Brain microvascular endothelial cell (primary cell): Measurements from ENCODE around the gene MISP.

Source experiments
- DNase-seq: peaks from one replicate; pipeline ENCODE4 v3.0.0-alpha.2; 2020
- H3K27ac ChIP-seq: fragments of 250-450 bp; sonication (Bioruptor Pico); 2 replicates; pipeline ENCODE4 v1.5.1; 2020; ENCODE audit warnings: mild to moderate bottlenecking, moderate library complexity
- H3K27me3 ChIP-seq: fragments of 250-450 bp; sonication (Bioruptor Pico); replicated peaks from 2 replicates; pipeline ENCODE4 v1.5.1; 2020; ENCODE audit warnings: mild to moderate bottlenecking
- H3K36me3 ChIP-seq: fragments of 250-450 bp; sonication (Bioruptor Pico); replicated peaks from 2 replicates; pipeline ENCODE4 v1.5.1; 2020; ENCODE audit warnings: mild to moderate bottlenecking
- H3K4me3 ChIP-seq: 2 replicates; pipeline ENCODE4 v1.5.1; 2011; ENCODE audit warnings: low read depth, mild to moderate bottlenecking, control low read depth, low read length, moderate library complexity
- CTCF ChIP-seq: IDR thresholded peaks from 2 replicates; pipeline ENCODE4 v1.5.1; 2011; ENCODE audit warnings: low read depth, mild to moderate bottlenecking, moderate library complexity, low read length, control low read depth, inconsistent platforms; ENCODE audit errors: missing control alignments
- in situ Hi-C: cut with HindIII; loops from 2 replicates; pipeline ENCODE4 v1.10.0; 2017; ENCODE audit warnings: low sequenced_read_pairs, low pct_ligation_motif_present

Gene MISP

GRCh38 chr19:763869-764268 is 13.0 kb downstream of the MISP start:
- Histone ChIP-seq H3K27me3 (no peaks in the 10 kb centered on the region), H3K36me3 (no peaks in the 10 kb centered on the region), H3K4me3 (no peak overlapping the region), H3K27ac (no peak overlapping the region)
- in situ Hi-C loops, result no loop called here
- no peak for DNase-seq
- no peak for TF ChIP-seq CTCF

- Histone ChIP-seq H3K27me3 (no peaks in the 10 kb centered on the region), H3K36me3 (no peaks in the 10 kb centered on the region), H3K27ac (no peak overlapping the region), H3K4me3 (no peak overlapping the region)
- no peak for TF ChIP-seq CTCF
- in situ Hi-C loops, result no loop called here
- DNase-seq, result no peak
These were observed 13.4 kb downstream of the MISP start for GRCh38 chr19:764301-764700.

- TF ChIP-seq CTCF, result no peak
- Histone ChIP-seq H3K27ac (no peak overlapping the region), H3K27me3 (no peaks in the 10 kb centered on the region), H3K36me3 (no peaks in the 10 kb centered on the region), H3K4me3 (no peak overlapping the region)
- no peak for DNase-seq
- in situ Hi-C loops, result no loop called here
These were observed 14.3 kb downstream of the MISP start for GRCh38 chr19:765179-765738.

GRCh38 chr19:768424-768823 is 17.5 kb downstream of the MISP start:
- in situ Hi-C loops, result no loop called here
- TF ChIP-seq CTCF, result no peak
- H3K27me3 ChIP-seq, result no peaks in the 10 kb centered on the region
- DNase-seq, result peak; percentile 77
- peak overlapping the region; percentile 28 for H3K27ac ChIP-seq
- no peak overlapping the region for H3K4me3 ChIP-seq
- no peaks in the 10 kb centered on the region for H3K36me3 ChIP-seq

- H3K4me3 ChIP-seq, result no peak overlapping the region
- H3K36me3 ChIP-seq, result no peaks in the 10 kb centered on the region
- no peak overlapping the region for H3K27ac ChIP-seq
- no peak for DNase-seq
- no peak for TF ChIP-seq CTCF
- in situ Hi-C loops, result no loop called here
- no peaks in the 10 kb centered on the region for H3K27me3 ChIP-seq
These were observed 18.7 kb downstream of the MISP start for GRCh38 chr19:769616-770015.

GRCh38 chr19:771332-771785 is 20.4 kb downstream of the MISP start:
- peak; percentile 76 for TF ChIP-seq CTCF
- Histone ChIP-seq H3K27me3 (no peaks in the 10 kb centered on the region), H3K4me3 (no peak overlapping the region), H3K27ac (no peak overlapping the region), H3K36me3 (no peaks in the 10 kb centered on the region)
- DNase-seq, result peak; percentile 22
- in situ Hi-C loops, result no loop called here
